ENCODE results near the gene C11orf54.

C11orf54 gene

GRCh38 chr11:93741094-93741881 is at the start of gene C11orf54, which contains the start of gene TAF1D:
C11orf54 (plus strand) TSS chr11:93741672; CDS start chr11:93747394, 5,722 bp downstream.
TAF1D (minus strand) TSS chr11:93741495; CDS start chr11:93739304, 2,191 bp downstream.
- intact Hi-C loops (cut with DNase I) = loop anchor here (5.0 kb wide), 1 partner anchor 79 kb away; the partner anchor contains the start of gene CEP295
- peak; percentile 91 to 99 (median 96) for DNase-seq

GRCh38 chr11:93694109-93694508 is 47.4 kb upstream of the C11orf54 start:
- intact Hi-C loops (cut with DNase I) = no loop called here
- DNase-seq = no peak

- no peak for DNase-seq
- intact Hi-C loops (cut with DNase I) = no loop called here
Measured at GRCh38 chr11:93694557-93694956, 46.9 kb upstream of the C11orf54 start.

- no peak for DNase-seq
- intact Hi-C loops (cut with DNase I) = no loop called here
Measured at GRCh38 chr11:93697611-93698010, 43.9 kb upstream of the C11orf54 start.

GRCh38 chr11:93700830-93701229 is 40.6 kb upstream of the C11orf54 start:
- DNase-seq = no peak
- intact Hi-C loops (cut with DNase I) = no loop called here

- intact Hi-C loops (cut with DNase I) = no loop called here
Measured at GRCh38 chr11:93704237-93704636, 37.2 kb upstream of the C11orf54 start.

GRCh38 chr11:93710239-93710638 is 31.2 kb upstream of the C11orf54 start:
- DNase-seq = no peak
- intact Hi-C loops (cut with DNase I) = no loop called here

More at GRCh38 chr11:93704237-93704636, 37.2 kb upstream of the C11orf54 start:
- no peak for DNase-seq

GRCh38 chr11:93712678-93713077 is 28.8 kb upstream of the C11orf54 start:
- DNase-seq = no peak
- intact Hi-C loops (cut with DNase I) = no loop called here

- DNase-seq = no peak
- intact Hi-C loops (cut with DNase I) = no loop called here
Measured at GRCh38 chr11:93715797-93716396, 25.6 kb upstream of the C11orf54 start.

GRCh38 chr11:93717501-93717900 is 24.0 kb upstream of the C11orf54 start:
- intact Hi-C loops (cut with DNase I) = no loop called here
- no peak for DNase-seq

- intact Hi-C loops (cut with DNase I) = no loop called here
- DNase-seq = no peak
Measured at GRCh38 chr11:93718057-93718563, 23.4 kb upstream of the C11orf54 start.

- no peak for DNase-seq
- intact Hi-C loops (cut with DNase I) = no loop called here
Measured at GRCh38 chr11:93719310-93719709, 22.2 kb upstream of the C11orf54 start.

- DNase-seq = no peak
- intact Hi-C loops (cut with DNase I) = no loop called here
Measured at GRCh38 chr11:93720522-93720921, 20.9 kb upstream of the C11orf54 start.

GRCh38 chr11:93724089-93724488 is 17.4 kb upstream of the C11orf54 start:
- intact Hi-C loops (cut with DNase I) = no loop called here
- DNase-seq = no peak

GRCh38 chr11:93727985-93728791 is 13.3 kb upstream of the C11orf54 start:
- no peak for DNase-seq
- intact Hi-C loops (cut with DNase I) = no loop called here

- DNase-seq = no peak
- intact Hi-C loops (cut with DNase I) = no loop called here
Measured at GRCh38 chr11:93728792-93729128, 12.7 kb upstream of the C11orf54 start.

GRCh38 chr11:93729129-93729616 is 12.3 kb upstream of the C11orf54 start:
- intact Hi-C loops (cut with DNase I) = no loop called here
- DNase-seq = no peak

- intact Hi-C loops (cut with DNase I) = no loop called here
- DNase-seq = no peak
Measured at GRCh38 chr11:93730108-93731107, 11.1 kb upstream of the C11orf54 start.
